ENCODE data around the gene HAPLN3.

DNA sequence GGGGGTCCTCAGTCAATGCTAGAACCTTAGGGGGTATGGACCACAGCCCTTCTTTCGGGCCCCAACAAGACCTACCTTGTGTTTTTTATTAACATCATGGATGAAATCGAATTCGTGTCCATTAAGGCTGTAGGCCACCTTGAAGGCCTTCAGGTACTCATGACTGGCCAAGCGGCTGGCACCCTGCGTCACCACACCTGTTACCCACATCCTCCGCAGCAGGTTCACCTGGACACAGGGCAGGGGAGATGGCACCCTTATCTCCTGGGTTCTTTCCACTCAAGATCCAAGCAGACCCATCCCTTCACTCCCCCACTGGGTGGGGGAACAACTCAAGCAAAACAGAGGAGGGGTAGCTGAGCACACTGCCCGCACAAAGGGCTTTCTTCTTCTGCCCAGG is 11.2 kb upstream of the HAPLN3 start:
- TF ChIP-seq, protein P1, sequence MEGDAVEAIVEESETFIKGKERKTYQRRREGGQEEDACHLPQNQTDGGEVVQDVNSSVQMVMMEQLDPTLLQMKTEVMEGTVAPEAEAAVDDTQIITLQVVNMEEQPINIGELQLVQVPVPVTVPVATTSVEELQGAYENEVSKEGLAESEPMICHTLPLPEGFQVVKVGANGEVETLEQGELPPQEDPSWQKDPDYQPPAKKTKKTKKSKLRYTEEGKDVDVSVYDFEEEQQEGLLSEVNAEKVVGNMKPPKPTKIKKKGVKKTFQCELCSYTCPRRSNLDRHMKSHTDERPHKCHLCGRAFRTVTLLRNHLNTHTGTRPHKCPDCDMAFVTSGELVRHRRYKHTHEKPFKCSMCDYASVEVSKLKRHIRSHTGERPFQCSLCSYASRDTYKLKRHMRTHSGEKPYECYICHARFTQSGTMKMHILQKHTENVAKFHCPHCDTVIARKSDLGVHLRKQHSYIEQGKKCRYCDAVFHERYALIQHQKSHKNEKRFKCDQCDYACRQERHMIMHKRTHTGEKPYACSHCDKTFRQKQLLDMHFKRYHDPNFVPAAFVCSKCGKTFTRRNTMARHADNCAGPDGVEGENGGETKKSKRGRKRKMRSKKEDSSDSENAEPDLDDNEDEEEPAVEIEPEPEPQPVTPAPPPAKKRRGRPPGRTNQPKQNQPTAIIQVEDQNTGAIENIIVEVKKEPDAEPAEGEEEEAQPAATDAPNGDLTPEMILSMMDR (IDR thresholded peaks at IDR 0.05), result no peak
- no peak for TF ChIP-seq POLR2A (IDR thresholded peaks at IDR 0.05)

All from upper lobe of left lung (tissue), 4 donors.